AG04450 (cell line): ENCODE data around the gene SLC1A3. TPM values are rescaled to one million over a fixed set of nuclear protein-coding genes. Genes with fewer than 3 reads are reported as not detected.

ENCODE experiments used
- CTCF ChIA-PET: fragments of 300-600, 350-600 bp; formaldehyde crosslinking; extraction: SDS; loops from one replicate; lab custom pipeline; 2022; ENCODE audit warnings: antibody characterized with exemption, inconsistent platforms; lab: Charles Lee
- POLR2A ChIA-PET: fragments of 350-600 bp; formaldehyde crosslinking; extraction: SDS; loops from one replicate; lab custom pipeline; 2021; ENCODE audit warnings: antibody characterized with exemption, inconsistent platforms; lab: Yijun Ruan, JAX
- DNase-seq: peaks from one replicate; pipeline ENCODE4 v3.0.0-alpha.2; 2011; ENCODE audit warnings: low read depth, low spot score
- H3K27ac ChIP-seq: one replicate; pipeline ENCODE4 v1.5.1; 2012; ENCODE audit warnings: low read depth, low read length, control low read depth
- H3K27me3 ChIP-seq: one replicate; pipeline ENCODE4 v1.6.0; 2012; ENCODE audit warnings: low read length; ENCODE audit not compliant: control insufficient read depth, insufficient read depth
- H3K4me3 ChIP-seq: 2 replicates; pipeline ENCODE4 v1.5.1; 2011; ENCODE audit warnings: mild to moderate bottlenecking, low read depth, low read length, control low read depth
- H3K9me3 ChIP-seq: 2 replicates; pipeline ENCODE4 v1.5.1; 2012; ENCODE audit warnings: low read length; ENCODE audit not compliant: control insufficient read depth, insufficient read depth
- CTCF ChIP-seq: IDR thresholded peaks from 2 replicates; pipeline ENCODE4 v1.5.1; 2011; ENCODE audit warnings: low read depth, low read length, control low read depth, inconsistent platforms
- polyA plus RNA-seq: library from polyadenylated mRNA; depleted of rRNA; stranded (reverse); fragments of >200 nt; gene quantifications from 2 replicates; pipeline ENCODE4 v1.2.3, GENCODE V29; 2011

The SLC1A3 gene
- polyA plus RNA-seq, 1 experiment: 2.2 TPM

GRCh38 chr5:36613241-36613640 lies 6.8 kb downstream of the SLC1A3 start:
- H3K4me3 ChIP-seq: no peak overlapping the region
- no peak overlapping the region for H3K27ac ChIP-seq
- TF ChIP-seq CTCF: no peak
- H3K27me3 ChIP-seq: no peaks in the 10 kb centered on the region
- ChIA-PET POLR2A (no interaction called here), CTCF (interaction anchor here (1.1 kb wide), 1 partner anchor 106 kb away, joined by 3 read pairs; no protein-coding TSS in a partner anchor)
- no peaks in the 10 kb centered on the region for H3K9me3 ChIP-seq
- DNase-seq: no peak

GRCh38 chr5:36613771-36614656 lies 7.6 kb downstream of the SLC1A3 start:
- ChIA-PET POLR2A (interaction anchor here (1.0 kb wide), 1 partner anchor 42 kb away, joined by 4 read pairs; no protein-coding TSS in a partner anchor), CTCF (interaction anchor here (1.1 kb wide), 1 partner anchor 107 kb away, joined by 3 read pairs; no protein-coding TSS in a partner anchor)
- H3K9me3 ChIP-seq: no peaks in the 10 kb centered on the region
- no peak for TF ChIP-seq CTCF
- no peaks in the 10 kb centered on the region for H3K27me3 ChIP-seq
- DNase-seq: no peak
- H3K4me3 ChIP-seq: no peak overlapping the region
- no peak overlapping the region for H3K27ac ChIP-seq

- no peak for DNase-seq
- CTCF ChIA-PET: no interaction called here
- TF ChIP-seq CTCF: no peak
- H3K27ac ChIP-seq: no peak overlapping the region
- no peak overlapping the region for H3K4me3 ChIP-seq
- POLR2A ChIA-PET: interaction anchor here (1.0 kb wide), 1 partner anchor 41 kb away, joined by 4 read pairs; no protein-coding TSS in a partner anchor
- H3K27me3 ChIP-seq: no peaks in the 10 kb centered on the region
- no peaks in the 10 kb centered on the region for H3K9me3 ChIP-seq
These were observed 8.4 kb downstream of the SLC1A3 start for GRCh38 chr5:36614657-36615308.

- ChIA-PET CTCF (no interaction called here), POLR2A (no interaction called here)
- TF ChIP-seq CTCF: no peak
These were observed 12.7 kb downstream of the SLC1A3 start for GRCh38 chr5:36619012-36619635.

More at GRCh38 chr5:36619012-36619635, 12.7 kb downstream of the SLC1A3 start:
- Histone ChIP-seq H3K4me3 (no peak overlapping the region), H3K9me3 (no peaks in the 10 kb centered on the region), H3K27me3 (no peaks in the 10 kb centered on the region), H3K27ac (no peak overlapping the region)
- no peak for DNase-seq
